ENCODE results near the gene OR10H2.
"Not testable (repeated sequence)": the region's sequence is repeated elsewhere in the genome, so short reads cannot be mapped to it uniquely, and the experiment has no call there.

The OR10H2 gene

GRCh38 chr19:15727724-15728123, at the start of gene OR10H2:
Gene OR10H2, plus strand, starts transcription at chr19:15728024. Its CDS starts 20 bp downstream, at chr19:15728044.
- DNase-seq (ENCODE audit: low spot score), result no peak

- DNase-seq (ENCODE audit: low spot score), result no peak
Observed at GRCh38 chr19:15679089-15679488, 48.7 kb upstream of the OR10H2 start.

GRCh38 chr19:15679865-15680264, 48.0 kb upstream of the OR10H2 start:
- not testable (repeated sequence) for DNase-seq (ENCODE audit: low spot score)

GRCh38 chr19:15680478-15681322, 47.1 kb upstream of the OR10H2 start:
- DNase-seq (ENCODE audit: low spot score), result no peak

- DNase-seq (ENCODE audit: low spot score), result no peak
Observed at GRCh38 chr19:15683411-15683810, 44.4 kb upstream of the OR10H2 start.

GRCh38 chr19:15684828-15685227, 43.0 kb upstream of the OR10H2 start:
- no peak for DNase-seq (ENCODE audit: low spot score)

GRCh38 chr19:15696654-15697194, 31.1 kb upstream of the OR10H2 start:
- no peak for DNase-seq (ENCODE audit: low spot score)

- DNase-seq (ENCODE audit: low spot score), result no peak
Observed at GRCh38 chr19:15701757-15702533, 25.9 kb upstream of the OR10H2 start.

- DNase-seq (ENCODE audit: low spot score), result no peak
Observed at GRCh38 chr19:15702534-15702930, 25.3 kb upstream of the OR10H2 start.

- DNase-seq (ENCODE audit: low spot score), result no peak
Observed at GRCh38 chr19:15714638-15715037, 13.2 kb upstream of the OR10H2 start.

GRCh38 chr19:15715642-15716041, 12.2 kb upstream of the OR10H2 start:
- no peak for DNase-seq (ENCODE audit: low spot score)

GRCh38 chr19:15717809-15718208, 10.0 kb upstream of the OR10H2 start:
- no peak for DNase-seq (ENCODE audit: low spot score)

GRCh38 chr19:15721268-15721667, 6.6 kb upstream of the OR10H2 start:
- DNase-seq (ENCODE audit: low spot score), result no peak

- no peak for DNase-seq (ENCODE audit: low spot score)
Observed at GRCh38 chr19:15722956-15723355, 4.9 kb upstream of the OR10H2 start.

GRCh38 chr19:15730538-15730937, 2.7 kb downstream of the OR10H2 start:
- DNase-seq (ENCODE audit: low spot score), result no peak

- no peak for DNase-seq (ENCODE audit: low spot score)
Observed at GRCh38 chr19:15732388-15732787, 4.6 kb downstream of the OR10H2 start.

GRCh38 chr19:15733895-15734294, 6.1 kb downstream of the OR10H2 start:
- no peak for DNase-seq (ENCODE audit: low spot score)

GRCh38 chr19:15737722-15738121, 9.9 kb downstream of the OR10H2 start, which contains the start of gene OR10H3:
Gene OR10H3, plus strand, starts transcription at chr19:15737985. Its CDS starts 3,408 bp downstream, at chr19:15741393.
- DNase-seq (ENCODE audit: low spot score), result no peak

- no peak for DNase-seq (ENCODE audit: low spot score)
Observed at GRCh38 chr19:15740785-15741184, 13.0 kb downstream of the OR10H2 start.

- DNase-seq (ENCODE audit: low spot score), result no peak
Observed at GRCh38 chr19:15748239-15748638, 20.4 kb downstream of the OR10H2 start.

- no peak for DNase-seq (ENCODE audit: low spot score)
Observed at GRCh38 chr19:15758379-15758778, 30.6 kb downstream of the OR10H2 start.

- DNase-seq (ENCODE audit: low spot score), result no peak
Observed at GRCh38 chr19:15759962-15760565, 32.2 kb downstream of the OR10H2 start.
